Activated CD4-positive, CD25-positive, alpha-beta regulatory T cell (primary cell): ENCODE data around the gene RAP1GAP.
"Not testable (repeated sequence)": the region's sequence is repeated elsewhere in the genome, so short reads cannot be mapped to it uniquely, and the experiment has no call there.

Experiments
- DNase-seq, 4 experiments: peaks; one replicate each; lab custom pipeline; 2025; lab: John Stamatoyannopoulos, UW

Gene RAP1GAP

DNA sequence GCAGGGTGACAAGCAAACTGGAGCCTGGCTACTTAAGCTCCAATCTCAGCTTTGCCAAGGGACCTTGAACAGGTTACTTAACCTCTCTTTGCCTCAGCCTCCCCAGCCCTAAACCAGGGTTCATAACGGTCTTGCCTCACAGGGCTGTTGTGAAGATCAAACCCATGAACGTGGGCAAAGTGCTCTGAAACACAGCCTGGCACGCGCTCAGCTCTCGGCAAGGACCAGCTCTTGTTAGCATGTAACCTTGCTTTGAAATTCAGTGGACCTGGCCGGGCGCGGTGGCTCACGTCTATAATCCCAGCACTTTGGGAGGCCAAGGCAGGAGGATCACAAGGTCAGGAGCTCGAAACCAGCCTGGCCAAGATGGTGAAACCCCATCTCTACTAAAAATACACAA lies 24.8 kb downstream of the RAP1GAP start:
- no peak for DNase-seq

GRCh38 chr1:21643624-21644023 lies 25.5 kb downstream of the RAP1GAP start:
- DNase-seq, result no peak

DNA sequence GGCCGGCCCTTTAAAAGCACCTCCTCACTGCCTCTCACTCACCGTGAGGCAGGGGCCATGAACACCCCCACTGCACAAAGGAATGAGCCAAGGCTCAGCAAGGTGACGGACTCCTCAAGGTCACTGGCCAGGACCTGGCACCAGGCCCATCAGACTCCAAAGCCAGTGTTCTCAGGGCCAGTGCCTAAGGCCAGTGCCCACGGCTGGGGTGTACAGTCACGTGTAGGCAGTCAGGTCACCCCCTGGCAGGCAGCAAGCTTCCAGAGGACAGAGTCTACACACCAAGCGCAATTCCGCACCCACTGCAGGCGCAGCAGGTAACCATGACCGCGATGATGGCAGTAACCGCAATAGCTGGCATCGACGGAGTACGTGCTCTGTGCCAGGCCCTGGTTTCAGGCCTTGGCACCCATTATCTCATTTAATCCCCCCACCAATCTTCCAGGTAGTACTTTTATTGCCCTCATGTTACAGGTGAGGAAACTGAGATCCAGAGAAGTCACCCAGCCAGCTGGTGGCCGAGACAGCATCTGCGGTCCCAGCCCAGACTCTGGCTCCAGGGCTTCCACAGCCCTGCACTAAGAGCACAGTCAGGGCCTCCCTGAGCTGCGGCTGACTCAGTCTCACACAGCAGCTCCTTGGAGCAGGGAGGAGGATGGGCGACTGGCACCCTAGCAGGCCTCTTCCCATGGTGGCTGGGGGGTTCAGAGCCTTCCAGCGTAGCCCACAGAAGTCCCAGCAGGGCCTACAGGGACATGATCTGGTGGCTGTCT lies 27.0 kb downstream of the RAP1GAP start:
- no peak for DNase-seq

- no peak for DNase-seq
Measured at GRCh38 chr1:21641537-21641936, 27.6 kb downstream of the RAP1GAP start.

GRCh38 chr1:21641076-21641475 lies 28.1 kb downstream of the RAP1GAP start:
- no peak for DNase-seq

DNA sequence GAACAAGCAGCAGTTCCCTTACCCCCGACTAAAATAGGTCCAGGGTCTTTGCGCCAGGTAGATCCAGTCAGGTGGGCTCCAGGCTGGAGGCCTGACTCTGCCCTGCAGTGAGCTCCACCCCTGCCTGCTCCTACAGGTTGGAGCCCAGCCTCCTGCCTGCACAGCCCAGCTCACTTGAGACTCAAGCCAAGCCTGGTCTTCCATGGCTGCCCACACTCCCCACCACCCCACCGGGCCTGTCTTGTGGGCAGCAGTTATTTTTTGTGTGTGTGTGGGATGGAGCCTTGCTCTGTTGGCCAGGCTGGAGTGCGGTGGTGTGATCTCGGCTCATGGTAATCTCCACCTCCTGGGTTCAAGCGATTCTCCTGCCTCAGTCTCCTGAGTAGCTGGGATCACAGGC lies 28.5 kb downstream of the RAP1GAP start:
- DNase-seq, result no peak

DNA sequence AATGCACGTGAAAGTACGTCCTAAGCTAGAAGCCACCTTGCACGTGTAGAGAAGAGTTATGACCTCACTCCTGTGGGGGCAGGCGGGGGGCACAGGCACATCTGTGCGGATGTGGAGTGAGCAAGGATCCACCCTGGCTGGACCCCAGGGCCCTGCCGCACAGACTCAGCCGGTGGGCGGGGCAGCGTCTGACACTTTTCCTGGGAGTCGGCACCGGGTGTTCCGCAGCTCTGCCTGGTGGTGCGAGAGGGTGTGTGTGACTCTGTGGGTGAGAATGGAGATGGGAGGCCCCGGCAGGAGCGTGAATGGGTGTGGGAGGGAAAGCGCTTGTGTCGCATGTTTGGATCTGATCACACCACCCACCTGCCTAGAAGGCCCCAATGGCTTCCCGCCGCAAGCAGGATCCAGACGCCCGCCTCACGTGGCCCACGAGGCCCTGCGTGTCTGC lies 29.5 kb downstream of the RAP1GAP start:
- DNase-seq, result no peak

DNA sequence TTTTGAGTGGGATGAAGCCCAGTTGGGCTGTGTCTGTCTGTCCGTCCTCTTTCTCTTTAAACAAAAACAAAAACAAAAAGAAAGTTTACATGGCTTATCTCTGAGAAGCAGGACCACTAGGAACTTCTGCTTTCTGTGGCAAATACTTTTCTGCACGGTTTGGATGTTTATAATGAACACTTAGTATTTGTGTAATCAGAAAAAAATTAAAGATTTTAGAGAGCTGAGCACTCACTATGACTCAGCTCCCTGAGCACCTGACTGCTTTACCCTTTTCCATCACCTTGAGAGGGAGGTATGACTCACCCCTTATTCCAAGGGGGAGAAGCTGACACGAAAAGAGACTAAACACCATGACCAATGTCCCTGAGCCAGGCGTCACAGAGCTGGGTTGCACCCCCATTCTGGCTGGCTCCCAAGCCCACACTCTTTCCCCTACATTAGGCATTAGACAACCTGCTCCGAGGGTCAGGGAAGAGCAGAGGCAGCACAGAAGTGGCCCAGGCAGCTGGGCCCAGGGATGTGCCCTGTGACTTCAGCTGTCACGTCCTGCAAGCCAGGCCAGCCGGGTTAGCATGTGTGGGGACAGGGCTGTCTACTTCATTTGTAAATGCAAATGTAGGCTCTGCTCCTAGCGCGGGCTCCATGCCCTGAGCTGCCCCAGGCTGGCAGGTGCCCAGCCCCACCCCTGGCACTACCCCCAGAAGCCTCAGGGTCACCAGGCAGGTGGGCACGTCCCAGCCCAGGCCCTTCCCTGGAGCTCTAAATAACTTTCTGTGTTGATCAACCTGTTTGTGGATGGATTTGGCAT lies 30.4 kb downstream of the RAP1GAP start:
- DNase-seq, result no peak

- no peak for DNase-seq
Measured at GRCh38 chr1:21637514-21637913, 31.6 kb downstream of the RAP1GAP start.

DNA sequence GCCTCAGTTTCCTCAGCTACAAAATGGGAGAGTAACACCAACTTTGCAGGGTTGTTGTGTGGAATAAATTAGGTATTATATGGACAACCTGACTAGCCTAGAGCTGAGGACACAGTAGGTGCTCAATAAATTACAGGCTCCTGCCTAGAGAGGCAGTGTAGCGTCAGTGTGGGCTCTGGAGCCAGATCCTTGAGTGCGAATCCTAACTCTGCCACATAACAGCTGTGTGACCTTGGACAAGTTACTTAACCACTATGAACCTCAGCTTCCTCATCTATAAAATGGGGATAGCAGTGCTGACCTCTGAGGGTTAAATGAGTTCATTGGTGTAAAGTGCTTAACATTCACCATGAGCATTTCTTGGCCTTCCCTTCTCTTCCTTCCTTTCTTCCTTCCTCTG lies 33.1 kb downstream of the RAP1GAP start:
- no peak for DNase-seq

DNA sequence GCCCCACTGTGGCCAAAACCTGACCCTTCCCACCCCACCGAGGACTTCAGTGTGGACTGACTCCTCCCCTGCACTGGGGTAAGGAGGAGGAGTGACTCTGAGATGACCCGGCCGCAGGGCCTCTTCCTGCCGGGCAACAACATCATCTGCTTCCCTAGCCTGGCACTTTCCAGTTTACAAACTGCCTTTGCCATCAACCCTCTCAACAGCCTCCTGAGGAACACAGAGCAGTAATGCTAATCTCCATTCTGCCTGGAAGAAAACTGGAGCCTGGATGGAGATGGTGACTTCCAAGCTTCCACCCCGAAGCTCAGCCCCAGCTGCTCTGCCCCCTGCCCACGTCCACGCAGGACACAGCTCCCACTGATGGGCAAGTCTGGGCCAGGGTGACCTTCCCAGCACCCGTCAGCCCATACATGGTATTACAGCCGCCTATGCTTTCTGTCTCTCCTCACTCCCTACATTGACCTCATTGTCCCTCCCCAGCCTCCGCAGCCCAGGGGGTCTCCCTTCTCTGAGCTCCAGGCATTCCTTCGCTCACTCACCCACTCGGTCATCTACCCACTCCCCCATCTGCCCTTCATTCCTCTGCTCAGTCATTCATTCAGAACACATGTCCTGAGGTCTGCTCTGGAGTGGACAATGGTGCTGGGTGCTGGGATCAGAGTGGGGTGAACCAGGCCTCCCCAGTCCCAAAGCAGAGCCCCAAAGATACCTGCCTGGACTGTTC lies 34.2 kb downstream of the RAP1GAP start:
- DNase-seq, result no peak

DNA sequence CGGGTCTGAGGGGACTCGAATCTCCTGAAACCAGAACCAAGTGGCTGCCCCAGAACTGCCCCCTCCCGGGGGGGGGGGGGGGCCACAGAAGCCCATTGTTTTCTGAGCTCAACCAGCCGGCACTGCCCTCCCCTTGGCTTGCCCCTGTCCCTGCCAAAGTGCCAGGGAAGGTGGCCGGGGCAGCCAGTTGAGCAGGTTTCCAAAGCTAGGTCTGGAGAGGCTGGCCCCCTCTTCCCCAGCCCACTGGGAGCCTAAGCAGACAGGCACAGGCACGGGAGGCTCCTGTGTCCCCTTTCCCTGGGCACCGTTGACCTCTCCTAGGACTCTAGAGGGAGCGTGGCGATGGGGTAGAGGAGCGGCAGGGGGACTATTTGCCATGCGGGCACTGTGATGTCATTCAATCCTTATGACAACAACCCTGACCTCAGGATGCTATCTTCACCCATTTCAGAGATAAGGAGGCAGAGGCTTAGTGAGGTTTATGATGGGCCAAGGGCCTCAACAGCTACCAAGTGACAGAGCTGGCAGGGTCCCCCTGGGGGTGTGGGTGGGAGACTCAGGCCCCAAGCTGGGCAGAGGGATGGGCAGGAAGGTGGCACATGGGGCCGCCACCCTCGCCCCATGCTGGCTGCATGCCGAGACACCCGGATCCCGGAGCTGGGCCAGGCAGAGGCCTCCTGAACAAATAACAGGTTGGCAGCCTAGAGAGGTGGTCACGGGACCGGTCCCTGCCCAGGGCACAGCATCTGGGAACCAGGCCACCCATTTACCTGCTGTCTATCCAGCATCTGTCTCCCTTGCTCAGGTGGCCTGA lies 35.0 kb downstream of the RAP1GAP start:
- DNase-seq, result no peak

DNA sequence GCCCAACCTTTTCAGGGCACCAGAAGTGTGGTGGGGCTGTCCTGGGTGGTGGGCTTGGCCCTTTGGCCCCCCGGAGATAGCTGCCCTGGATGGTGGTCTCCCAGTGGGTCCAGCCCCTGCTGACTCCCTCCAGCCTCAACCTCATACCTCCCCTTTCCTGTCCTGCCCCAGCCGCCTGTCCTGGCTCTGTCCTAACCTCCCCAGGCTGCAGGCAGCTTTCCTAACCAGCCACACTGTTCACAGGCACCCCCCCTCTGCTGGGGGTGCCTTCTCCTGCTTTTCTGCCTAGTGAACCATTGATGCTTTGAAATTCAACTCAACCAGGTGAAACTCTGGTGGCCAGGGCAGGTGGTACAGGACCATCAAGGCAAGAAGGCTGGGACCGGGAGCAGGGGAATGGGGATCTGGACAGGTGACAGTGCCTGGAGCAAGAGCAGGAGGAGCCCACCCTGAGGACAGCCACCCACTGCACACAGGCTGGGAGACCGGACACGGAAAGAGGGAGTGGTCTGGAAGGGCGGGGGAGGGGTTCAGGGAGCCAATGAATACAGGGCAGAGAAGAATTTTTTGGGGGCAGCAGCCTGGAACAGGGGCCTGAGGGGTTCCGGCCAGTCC lies 35.9 kb downstream of the RAP1GAP start:
- no peak for DNase-seq

- DNase-seq, result no peak
Measured at GRCh38 chr1:21631944-21632887, 36.9 kb downstream of the RAP1GAP start.

- not testable (repeated sequence) for DNase-seq
Measured at GRCh38 chr1:21631590-21631943, 37.6 kb downstream of the RAP1GAP start.

DNA sequence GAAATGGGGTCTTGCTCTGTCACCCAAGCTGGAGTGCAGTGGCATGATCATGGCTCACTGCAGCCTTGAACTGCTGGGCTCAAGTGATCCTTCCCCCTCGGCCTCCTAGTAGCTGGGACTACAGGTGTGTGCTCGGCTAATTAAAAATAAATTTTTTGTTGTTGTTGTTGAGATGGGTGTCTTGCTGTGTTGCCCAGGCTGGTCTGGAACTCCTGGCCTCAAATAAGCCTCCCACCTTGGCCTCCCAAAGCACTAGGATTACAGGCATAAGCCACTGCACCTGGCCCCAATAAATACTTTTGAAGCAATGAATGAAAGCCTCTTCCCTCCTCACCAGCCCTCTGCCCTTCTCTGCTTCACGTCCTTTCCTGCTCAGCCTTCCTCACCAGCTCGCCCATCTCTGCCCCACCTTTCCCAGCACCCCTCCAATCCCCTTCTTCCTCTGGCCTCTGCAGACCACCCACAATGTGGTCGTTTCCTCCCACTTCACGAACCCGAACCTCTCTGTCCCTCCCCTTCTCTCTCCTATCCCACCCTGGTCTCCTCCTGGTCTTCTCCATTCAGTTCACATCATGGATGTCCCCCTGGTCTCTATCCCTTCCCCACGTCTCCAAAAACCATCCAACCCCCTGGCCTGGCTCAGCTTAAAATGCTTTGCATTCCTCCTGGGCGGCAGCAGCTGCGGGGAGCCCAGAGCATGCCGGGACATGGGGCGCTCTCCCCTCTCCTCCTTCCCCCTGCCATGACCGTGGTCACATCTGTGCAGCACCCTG lies 38.4 kb downstream of the RAP1GAP start:
- no peak for DNase-seq

GRCh38 chr1:21629971-21630370 lies 39.2 kb downstream of the RAP1GAP start:
- DNase-seq, result no peak

DNA sequence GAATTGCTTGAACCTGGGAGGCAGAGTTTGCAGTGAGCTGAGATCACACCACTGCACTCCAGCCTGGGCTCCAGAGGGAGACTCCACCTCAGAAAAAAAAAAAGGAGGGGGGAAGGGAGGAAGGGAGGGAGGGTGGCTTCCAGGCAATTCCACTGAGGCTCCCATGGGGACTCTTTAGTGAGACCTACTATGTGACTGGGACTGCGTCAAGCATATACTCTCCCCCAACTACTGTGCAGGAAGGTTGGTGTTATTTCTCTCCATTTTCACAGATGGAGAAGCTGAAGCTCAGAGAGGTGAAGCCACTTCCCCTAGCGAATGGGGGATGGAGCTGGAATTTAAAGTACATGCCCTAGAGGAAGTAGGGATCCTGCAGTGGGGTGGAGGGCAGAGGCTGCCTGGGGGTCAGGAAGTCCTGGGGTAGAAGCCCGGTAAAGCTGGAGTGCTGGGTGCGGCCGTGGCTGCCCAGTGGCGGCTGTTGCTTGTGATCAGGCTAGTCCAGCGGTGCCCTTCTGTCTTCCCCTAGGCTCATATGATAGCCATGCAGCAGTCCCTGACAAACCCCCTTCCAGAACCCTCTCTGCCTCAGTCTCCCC lies 40.3 kb downstream of the RAP1GAP start:
- no peak for DNase-seq

DNA sequence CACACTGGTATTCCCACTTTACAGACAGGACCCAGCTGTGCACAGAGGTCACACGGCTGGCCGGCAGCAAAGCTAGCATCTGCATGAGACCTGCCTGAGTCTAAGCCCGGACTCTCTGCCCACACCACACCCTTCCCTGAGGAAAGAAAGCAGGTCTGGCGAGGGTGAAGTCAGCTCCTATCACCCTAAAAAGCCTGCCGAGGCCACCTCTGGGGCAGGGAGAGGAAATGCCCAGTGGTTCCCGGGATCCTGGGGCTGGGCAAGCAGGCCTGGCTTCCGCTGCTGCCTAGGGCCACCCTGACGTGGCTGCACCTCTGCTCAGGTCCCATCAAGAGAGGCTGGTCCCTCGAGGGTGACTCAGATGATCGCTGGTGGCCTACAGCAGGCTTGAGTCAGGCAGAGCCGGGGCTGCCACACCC lies 42.2 kb downstream of the RAP1GAP start:
- DNase-seq, result no peak
